Amygdala (tissue), 56 donors: ENCODE data around the gene WBP11.
A peak's percentile ranks its signal among the peaks of the same experiment; 100 is the strongest.

Experiments
- DNase-seq, 56 donors: peaks; one replicate each; lab custom pipeline; 2025; lab: John Stamatoyannopoulos, UW

The WBP11 gene

DNA sequence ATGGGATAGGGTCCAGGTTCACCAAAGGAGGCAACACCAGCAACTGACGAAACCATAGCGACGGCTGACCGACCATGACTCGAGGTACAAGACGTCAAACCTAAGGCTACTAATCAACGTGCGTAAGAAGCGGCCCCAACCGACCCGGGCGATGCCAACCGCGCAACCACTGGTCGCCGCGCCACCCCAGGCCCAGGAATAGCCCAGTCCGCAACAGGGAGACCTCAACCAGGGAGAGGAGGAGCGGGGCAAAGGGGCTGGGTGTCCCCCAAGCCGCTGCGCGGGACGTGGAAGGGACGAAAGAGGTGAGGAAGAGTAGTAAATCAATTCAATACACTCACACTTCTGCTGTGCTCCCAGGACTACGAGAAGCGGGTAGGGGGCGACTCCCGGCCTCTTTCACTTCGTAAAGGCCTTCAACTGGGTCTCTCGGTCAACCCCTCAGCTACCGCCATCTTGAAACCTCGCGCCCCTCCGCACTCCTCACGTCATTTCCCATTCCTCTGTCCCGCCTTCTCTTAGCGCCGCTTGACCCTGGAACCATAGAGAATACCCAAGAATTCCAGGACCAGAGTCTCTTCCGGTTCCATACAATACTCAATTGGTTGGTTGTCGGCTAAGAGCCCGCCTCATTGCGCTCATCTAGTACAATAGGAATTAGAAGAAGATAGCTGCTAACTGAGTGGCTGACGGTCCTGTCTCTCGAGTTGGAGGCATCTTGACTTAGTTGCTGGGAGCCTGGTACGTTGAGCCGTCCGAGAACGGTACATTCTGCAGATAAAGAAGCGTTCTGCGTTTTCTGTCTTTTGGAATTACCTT is at the start of gene WBP11, which contains the start of gene C12orf60:
Gene WBP11, minus strand, starts transcription at position 468 of the 819 bp plus-strand sequence. CDS start 2,095 bp downstream, outside the sequence.
Gene C12orf60, plus strand, starts transcription at position 660 of the 819 bp plus-strand sequence. CDS start 19,266 bp downstream, outside the sequence.
- DNase-seq: peak; percentile 48 to 100 (median 92)

DNA sequence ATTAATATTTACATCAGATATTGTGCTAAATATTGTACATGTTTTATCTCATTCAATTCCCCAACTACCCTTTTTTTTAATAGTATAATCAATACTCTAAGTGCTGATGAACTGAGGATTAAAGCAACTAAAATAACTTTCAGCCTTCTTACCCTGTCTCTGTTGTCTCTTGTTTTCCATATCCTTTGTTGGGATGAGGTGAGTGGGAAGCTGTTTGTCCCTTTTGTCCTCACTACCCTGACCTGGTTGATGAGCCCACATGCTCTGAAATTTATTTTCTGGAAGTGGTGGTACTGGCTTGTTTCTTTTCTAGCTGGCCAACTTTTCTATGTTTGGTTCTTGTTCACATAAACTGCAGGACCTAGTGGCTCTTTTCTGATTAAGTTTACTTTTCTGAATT is 49.6 kb upstream of the WBP11 start:
- no peak for DNase-seq

DNA sequence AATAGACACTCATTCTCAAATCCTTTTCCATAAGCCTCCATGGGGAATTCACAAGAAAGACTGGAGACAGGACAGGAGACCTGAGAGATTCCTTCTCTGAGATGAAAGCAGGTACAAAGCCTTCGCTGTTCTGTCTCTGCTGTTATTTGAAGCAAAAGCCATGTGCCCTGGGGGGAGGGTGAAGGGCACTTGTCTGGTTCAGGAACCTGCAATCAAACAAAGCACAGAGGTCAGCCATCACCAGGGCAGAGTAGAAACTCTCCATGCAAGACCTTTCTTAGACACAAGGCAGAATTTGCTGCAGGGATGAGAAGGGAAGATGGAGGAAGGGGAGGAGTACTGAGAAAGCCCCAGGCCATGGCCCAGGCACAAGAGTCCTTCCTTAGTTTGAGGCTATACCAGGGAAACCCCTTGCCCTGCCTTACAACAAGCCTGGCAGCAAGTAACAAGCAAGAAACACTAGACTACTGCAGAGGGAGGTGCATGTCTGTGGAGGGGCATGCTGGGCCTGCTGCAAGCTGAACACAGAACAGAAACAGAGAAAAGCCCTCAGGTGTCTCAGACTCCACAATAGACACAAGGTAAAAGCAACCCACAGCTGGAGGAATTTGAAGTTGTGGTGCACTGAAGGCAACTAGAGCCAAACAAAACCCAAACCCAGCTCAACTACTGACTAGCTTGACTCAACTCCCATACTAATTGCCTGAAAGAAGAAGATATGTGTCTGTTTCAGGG is 47.8 kb upstream of the WBP11 start:
- no peak for DNase-seq

DNA sequence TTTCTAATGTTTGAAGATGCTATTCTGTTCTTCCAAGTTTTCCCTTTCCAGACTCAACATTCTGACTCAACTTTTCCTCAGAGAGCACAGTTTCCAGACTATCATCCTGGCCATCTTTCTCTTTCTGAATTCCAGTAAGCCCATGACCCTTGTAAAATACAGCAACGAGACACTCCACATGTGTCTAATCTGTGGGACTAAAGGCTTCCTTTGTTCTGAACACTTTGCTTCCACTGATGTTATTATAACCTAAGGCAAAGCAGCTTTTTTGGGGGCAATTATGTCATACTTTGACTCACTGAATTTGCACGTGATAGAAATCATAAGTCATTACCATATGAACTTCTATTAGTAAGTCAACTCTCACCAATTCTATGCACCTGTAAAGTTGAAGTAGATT is 46.4 kb upstream of the WBP11 start:
- DNase-seq: no peak

DNA sequence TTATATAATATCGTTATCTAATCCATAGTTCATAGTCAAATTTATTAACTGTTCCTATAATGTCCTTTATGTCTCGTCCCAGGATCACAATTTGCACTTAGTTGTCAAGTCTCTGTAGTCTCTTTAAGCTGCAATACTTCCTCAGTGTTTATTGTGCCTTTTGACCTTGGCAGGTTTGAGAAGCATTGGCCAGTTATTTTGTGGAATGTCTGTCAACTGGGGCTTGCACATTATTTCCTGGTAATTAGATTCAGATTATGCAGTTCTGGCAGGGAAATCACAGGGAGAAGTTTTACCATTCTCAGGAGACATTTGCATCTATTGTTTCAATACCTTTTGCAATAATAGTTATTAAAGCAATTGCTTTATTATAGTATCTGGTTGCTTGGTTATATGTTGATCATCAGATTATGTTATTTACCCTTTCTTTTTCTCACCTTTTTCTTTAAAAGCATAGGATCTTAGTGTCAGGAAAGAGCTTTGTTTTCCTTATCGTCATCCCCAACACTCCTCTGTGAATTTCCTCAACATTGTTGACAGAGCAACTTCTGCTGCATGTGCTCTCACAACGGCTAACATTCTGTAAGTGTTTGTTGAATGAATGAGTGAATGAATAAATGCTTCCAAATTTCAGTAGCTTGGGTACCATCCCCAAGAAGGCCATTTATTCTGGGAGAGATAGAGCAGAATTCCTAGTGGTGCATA is 43.8 kb upstream of the WBP11 start:
- DNase-seq: no peak

DNA sequence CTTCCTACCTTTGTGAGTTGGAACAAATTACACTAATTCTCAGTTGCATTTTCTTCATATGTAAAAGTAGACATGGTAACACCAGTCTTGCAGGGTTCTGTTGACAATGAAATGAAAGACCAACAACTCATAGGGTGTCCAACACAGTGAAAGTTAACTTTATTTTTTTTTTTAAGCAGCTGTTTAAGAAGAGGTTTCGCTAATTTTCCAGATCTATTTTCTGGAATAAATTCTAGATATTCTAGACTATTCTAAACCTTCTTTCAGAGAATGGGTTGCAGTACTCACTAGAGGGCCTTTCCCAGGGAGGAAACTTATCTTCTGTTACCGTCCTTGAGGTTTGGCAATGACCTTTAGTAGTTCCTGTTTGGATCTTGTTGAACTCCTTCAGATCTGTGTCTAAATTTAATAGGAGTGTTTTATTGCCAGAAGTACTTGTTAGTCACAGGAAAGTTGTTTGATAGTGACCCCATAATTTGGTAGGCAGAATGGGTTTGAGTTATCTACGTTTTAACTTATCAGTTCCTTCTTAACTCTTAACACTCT is 42.8 kb upstream of the WBP11 start:
- no peak for DNase-seq

DNA sequence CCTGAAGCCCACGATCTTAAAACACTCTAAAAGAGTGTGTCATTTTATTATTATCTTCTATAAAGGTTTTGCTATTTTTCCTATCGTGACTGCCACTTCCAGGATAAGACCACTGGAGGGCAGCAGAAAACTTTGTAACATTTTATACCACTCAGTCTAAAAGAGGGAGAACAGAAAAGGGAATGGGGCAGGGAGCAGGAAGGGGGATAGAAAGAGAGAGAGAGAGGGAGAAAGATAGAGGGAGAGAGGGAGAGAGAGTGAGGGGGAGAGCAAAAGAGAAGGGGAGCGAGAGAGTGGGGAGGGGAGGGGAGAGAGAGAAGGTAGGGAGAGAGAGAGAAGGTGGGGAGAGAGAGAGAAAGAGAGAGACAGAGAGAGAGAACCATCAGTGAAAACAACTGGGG is 42.1 kb upstream of the WBP11 start:
- peak in 13 of 56 donors; percentile 3 to 71 (median 10) for DNase-seq

DNA sequence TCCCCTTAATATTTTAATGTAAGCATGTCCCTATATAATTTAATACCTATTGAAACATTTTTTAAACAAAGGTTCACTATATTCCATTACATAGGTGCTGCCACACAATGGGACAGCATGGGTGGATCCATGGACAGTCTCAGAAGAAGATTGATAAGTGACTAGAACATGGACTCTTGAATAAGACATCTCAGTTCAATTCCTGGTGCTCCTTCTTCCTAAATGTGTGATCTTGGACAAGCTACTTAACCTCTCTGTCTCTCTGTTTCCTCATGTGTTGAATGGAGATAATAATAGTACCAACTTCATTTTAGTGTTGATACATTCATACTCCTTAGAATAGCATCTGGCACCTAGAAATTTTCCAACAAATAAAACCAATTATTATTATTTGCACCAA is 41.1 kb upstream of the WBP11 start:
- DNase-seq: no peak

GRCh38 chr12:14843425-14843887 is 40.2 kb upstream of the WBP11 start, which contains the start of gene ART4:
ART4 (minus strand) TSS chr12:14843526; CDS start chr12:14843113, 413 bp downstream.
- DNase-seq: no peak

GRCh38 chr12:14842315-14842714 is 39.0 kb upstream of the WBP11 start:
- DNase-seq: no peak

DNA sequence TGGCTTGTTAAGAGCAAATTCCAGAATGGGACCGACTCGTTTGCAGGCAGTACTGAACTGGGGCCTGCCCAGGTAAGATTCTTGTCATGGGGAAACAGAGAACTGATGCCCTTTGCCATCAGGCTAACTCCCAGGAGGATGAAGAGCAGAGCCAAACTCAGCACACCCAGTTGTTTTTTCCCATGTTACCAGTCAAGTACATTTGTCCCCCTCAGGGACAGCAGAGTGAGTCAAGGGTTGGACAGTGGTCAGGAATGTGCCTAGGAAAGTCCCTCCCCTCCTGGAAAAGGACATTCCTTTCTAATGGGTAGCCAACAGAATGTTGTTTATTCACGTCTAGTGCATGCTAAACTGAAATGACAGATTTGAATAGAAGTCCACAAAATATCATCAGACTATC is 38.5 kb upstream of the WBP11 start:
- DNase-seq: no peak

- DNase-seq: no peak
Measured at GRCh38 chr12:14840616-14841015, 37.3 kb upstream of the WBP11 start.

DNA sequence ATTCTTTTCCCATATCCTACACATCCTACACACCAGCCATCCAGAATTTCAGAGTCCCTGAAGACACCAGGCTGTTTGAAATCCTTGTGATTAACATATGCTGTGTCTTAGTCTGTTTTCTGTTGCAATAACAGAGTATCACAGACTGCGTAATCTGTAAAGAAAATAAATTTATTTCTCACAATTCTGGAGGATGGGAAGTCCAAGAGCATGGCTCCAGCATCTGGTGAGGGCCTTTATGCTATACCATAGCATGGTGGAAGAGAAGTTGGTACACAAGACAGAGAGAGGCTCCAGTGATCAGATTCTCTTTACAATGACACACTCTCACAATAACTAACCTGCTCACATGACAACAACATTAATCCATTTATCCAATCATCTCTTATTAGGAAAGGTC is 36.0 kb upstream of the WBP11 start:
- DNase-seq: no peak

- DNase-seq: no peak
Measured at GRCh38 chr12:14836336-14837210, 33.3 kb upstream of the WBP11 start.

DNA sequence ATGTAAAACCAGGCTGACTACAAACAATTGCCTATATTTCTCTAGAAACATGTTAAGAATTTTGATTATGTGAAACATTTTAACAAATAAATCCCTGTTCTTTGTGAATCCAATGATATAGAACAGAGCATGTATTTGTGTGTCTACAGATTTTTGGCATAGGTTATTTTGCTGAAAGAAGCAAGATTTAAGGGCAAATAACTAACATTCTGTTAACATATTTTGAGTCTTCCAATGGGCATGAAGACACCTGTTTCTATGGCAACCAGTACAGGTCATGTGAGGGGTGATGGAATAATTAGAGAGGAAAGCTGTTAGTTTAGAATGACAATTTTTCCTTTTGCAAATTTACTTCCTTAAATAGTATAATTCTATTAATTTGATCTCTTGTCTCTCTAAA is 31.2 kb upstream of the WBP11 start:
- no peak for DNase-seq

- no peak for DNase-seq
Measured at GRCh38 chr12:14833952-14834351, 30.7 kb upstream of the WBP11 start.

- no peak for DNase-seq
Measured at GRCh38 chr12:14833336-14833735, 30.1 kb upstream of the WBP11 start.

DNA sequence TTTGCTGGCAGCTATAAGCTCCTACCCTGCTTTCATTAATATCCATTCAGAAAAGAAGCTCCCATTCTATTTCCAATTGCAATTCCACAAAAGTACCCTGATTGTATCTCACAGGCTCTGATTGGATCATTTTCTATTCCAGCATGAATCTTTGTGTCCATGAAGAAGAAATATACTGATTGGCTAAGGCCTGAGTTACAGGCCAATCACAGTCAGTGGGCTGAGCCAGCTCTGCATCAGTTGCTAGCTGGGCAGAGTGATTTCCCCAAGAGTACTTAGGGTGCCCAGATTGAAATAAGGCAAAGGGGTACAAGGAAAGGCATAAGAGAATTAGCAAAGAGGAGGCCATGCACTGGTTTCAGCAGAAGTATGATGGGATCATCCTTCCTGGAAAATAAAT is 25.6 kb upstream of the WBP11 start:
- DNase-seq: peak in 10 of 56 donors; percentile 0 to 23 (median 5)

DNA sequence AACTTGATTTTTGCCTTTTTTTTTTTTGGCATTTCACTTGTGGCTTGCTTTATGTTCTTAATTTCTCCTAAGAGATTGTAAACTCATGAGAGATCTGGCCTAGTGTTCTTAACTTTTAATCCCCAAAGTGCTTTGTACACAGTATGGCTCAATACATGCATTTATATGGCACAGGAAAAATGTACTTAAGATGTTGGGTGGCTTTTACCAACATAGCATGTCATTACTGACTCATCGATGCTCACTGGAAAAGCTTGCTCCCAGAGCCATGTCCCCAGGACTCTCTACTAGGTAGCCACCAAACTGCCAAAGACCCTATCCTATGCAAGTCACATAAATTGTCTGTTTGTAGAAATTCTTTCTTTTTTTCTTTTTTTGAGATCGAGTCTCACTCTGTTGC is 23.8 kb upstream of the WBP11 start:
- no peak for DNase-seq

GRCh38 chr12:14826491-14826890 is 23.2 kb upstream of the WBP11 start:
- no peak for DNase-seq
